HepG2 (cell line): ENCODE results near the gene UNC13D. TPM values are rescaled to one million over a fixed set of nuclear protein-coding genes. Genes with fewer than 3 reads are reported as not detected.

Source experiments
- ATAC-seq: fragments of 200-7000 bp; cut with Tn5 transposase; 3 replicates; pipeline ENCODE4 v1.9.1; 2020; ENCODE audit warnings: mild to moderate bottlenecking, moderate library complexity
- BruUV-seq: library from RNA; stranded (reverse); fragments of 400-500 nt; replicated peaks from 2 replicates; lab custom pipeline; 2021; lab: Mats Ljungman, UMichigan
- CTCF ChIA-PET: fragments of 300-600 bp; formaldehyde crosslinking; extraction: SDS; loops from one replicate; lab custom pipeline; 2021; ENCODE audit warnings: low total read pairs, inconsistent platforms, low intra/inter-chr PET ratio; lab: Yijun Ruan, JAX
- POLR2A ChIA-PET: fragments of 350-600 bp; sonication (Branson Sonifier 250); formaldehyde crosslinking; loops from one replicate; lab custom pipeline; 2020; ENCODE audit warnings: antibody characterized with exemption, inconsistent platforms; lab: Yijun Ruan, JAX
- DNase-seq: peaks from one replicate; pipeline ENCODE4 v3.0.0-alpha.2; 2015; ENCODE audit warnings: low spot score
- FAIRE-seq: peaks from 3 replicates; lab custom pipeline; 2011; peaks lifted over from hg19 to GRCh38; lab: Jason Lieb, UNC
- H2AFZ ChIP-seq: one replicate; pipeline ENCODE4 v1.6.1; 2011; ENCODE audit warnings: low read length, inconsistent platforms
- H3K27ac ChIP-seq: fragments of 300-600 bp; 3 replicates; pipeline ENCODE4 v1.8.0; 2011; ENCODE audit warnings: mixed run types, mild to moderate bottlenecking, mixed read lengths, low read length, inconsistent platforms; ENCODE audit not compliant: insufficient read depth; ENCODE audit errors: extremely low read length
- H3K27me3 ChIP-seq, 2 experiments: fragments of 200-600 bp in 1 of 2; 2 replicates in 1 of 2; 3 replicates in 1 of 2; pipeline versions ENCODE4 v1.6.0 to v1.8.0; 2011; ENCODE audit warnings: low read length in 2 of 2, mild to moderate bottlenecking in 2 of 2, moderate library complexity in 2 of 2, inconsistent platforms in 1 of 2; ENCODE audit not compliant: insufficient read depth in 2 of 2, control insufficient read depth in 1 of 2
- H3K36me3 ChIP-seq, 2 experiments: fragments of 200-600 bp in 1 of 2; replicated peaks in 1 of 2; 2 replicates in 1 of 2; 3 replicates in 1 of 2; pipeline versions ENCODE4 v1.5.1 to v1.8.0; 2011; ENCODE audit warnings: low read length in 2 of 2, inconsistent platforms in 1 of 2; ENCODE audit not compliant: insufficient read depth in 2 of 2, control insufficient read depth in 1 of 2
- H3K4me1 ChIP-seq: 2 replicates; pipeline ENCODE4 v1.5.1; 2012; ENCODE audit warnings: low read length, inconsistent platforms; ENCODE audit not compliant: insufficient read depth
- H3K4me2 ChIP-seq: 2 replicates; pipeline ENCODE4 v1.6.0; 2011; ENCODE audit warnings: low read depth, low read length, inconsistent platforms
- H3K4me3 ChIP-seq, 3 experiments: fragments of 200-600 bp in 1 of 3; sonication (generic), shearing (Covaris generic) in 1 of 3; replicated peaks in 1 of 3; 2 replicates each; pipeline ENCODE4 v1.5.1; 2011 to 2016; ENCODE audit warnings: low read length in 3 of 3, inconsistent platforms in 2 of 3, low read depth in 2 of 3, mild to moderate bottlenecking in 2 of 3, control low read depth in 1 of 3, mixed read lengths in 1 of 3; ENCODE audit not compliant: insufficient read depth in 1 of 3
- H3K79me2 ChIP-seq: one replicate; pipeline ENCODE4 v1.6.1; 2011; ENCODE audit warnings: low read length, inconsistent platforms; ENCODE audit not compliant: insufficient read depth
- H3K9ac ChIP-seq: 2 replicates; pipeline ENCODE4 v1.6.0; 2011; ENCODE audit warnings: mild to moderate bottlenecking, low read depth, low read length, inconsistent platforms; ENCODE audit not compliant: insufficient read depth
- H3K9me3 ChIP-seq: 2 replicates; pipeline ENCODE4 v1.5.1; 2012; ENCODE audit warnings: mild to moderate bottlenecking, low read length
- H4K20me1 ChIP-seq: 2 replicates; pipeline ENCODE4 v1.6.0; 2011; ENCODE audit warnings: inconsistent platforms, mild to moderate bottlenecking, low read length, moderate library complexity; ENCODE audit not compliant: insufficient read depth
- AGO2 ChIP-seq: fragments of 200-400 bp; formaldehyde crosslinking; optimal IDR thresholded peaks from 2 replicates; pipeline ENCODE3; 2017; ENCODE audit warnings: mild to moderate bottlenecking, low read depth, low read length, moderate library complexity
- AHR ChIP-seq: IDR thresholded peaks from 2 replicates; pipeline ENCODE4 v1.6.1; 2018; ENCODE audit warnings: missing genetic modification reagents, missing compliant biosample characterization
- ELK4 ChIP-seq: sonication (generic); formaldehyde crosslinking; IDR thresholded peaks from 2 replicates; pipeline ENCODE4 v1.9.0; 2021; ENCODE audit warnings: missing genetic modification reagents, borderline replicate concordance
- GLMP ChIP-seq: sonication (generic); formaldehyde crosslinking; IDR thresholded peaks from 2 replicates; pipeline ENCODE4 v1.9.0; 2021; ENCODE audit warnings: missing genetic modification reagents, mild to moderate bottlenecking, borderline replicate concordance
- HIVEP1 ChIP-seq: sonication (generic); formaldehyde crosslinking; IDR thresholded peaks from 2 replicates; pipeline ENCODE4 v1.4.0; 2020; ENCODE audit warnings: mild to moderate bottlenecking, missing genetic modification reagents
- NONO ChIP-seq, 2 experiments: fragments of 450-650 bp in 1 of 2; sonication (generic) in 1 of 2; formaldehyde crosslinking in 1 of 2; IDR thresholded peaks in 1 of 2; conservative IDR thresholded peaks in 1 of 2; 2 replicates each; pipeline versions ENCODE4 v1.6.1 to v1.8.0; 2017 to 2022; ENCODE audit warnings: mild to moderate bottlenecking in 1 of 2, missing genetic modification reagents in 1 of 2, moderate library complexity in 1 of 2
- PAF1 ChIP-seq: IDR thresholded peaks from 2 replicates; pipeline ENCODE4 v1.6.1; 2016; ENCODE audit warnings: missing genetic modification reagents, missing compliant biosample characterization
- PBX3 ChIP-seq: sonication (generic); formaldehyde crosslinking; IDR thresholded peaks from 2 replicates; pipeline ENCODE4 v1.8.1; 2023; ENCODE audit warnings: missing genetic modification reagents, inconsistent platforms, borderline replicate concordance
- POLR2G ChIP-seq: fragments of 200-400 bp; formaldehyde crosslinking; IDR thresholded peaks from 2 replicates; pipeline ENCODE4 v1.6.1; 2018; ENCODE audit warnings: mild to moderate bottlenecking, low read depth, low read length, moderate library complexity
- ZFP37 ChIP-seq: sonication (generic); formaldehyde crosslinking; IDR thresholded peaks from 2 replicates; pipeline ENCODE4 v1.4.0; 2020; ENCODE audit warnings: missing genetic modification reagents, borderline replicate concordance
- ZNF101 ChIP-seq: sonication (generic); formaldehyde crosslinking; IDR thresholded peaks from 2 replicates; pipeline ENCODE4 v1.4.0; 2020; ENCODE audit warnings: mild to moderate bottlenecking, low read depth, missing genetic modification reagents, borderline replicate concordance
- ZNF292 ChIP-seq: sonication (generic); formaldehyde crosslinking; IDR thresholded peaks from 2 replicates; pipeline ENCODE4 v1.8.1; 2022; ENCODE audit warnings: mild to moderate bottlenecking, low read depth, missing genetic modification reagents, borderline replicate concordance
- WGBS: methylation state at CpG from one replicate; pipeline ENCODE4 v1.1.6; 2017; ENCODE audit warnings: low lambda C conversion rate; 5-methylcytosine and 5-hydroxymethylcytosine counted together
- in situ Hi-C: cut with HindIII; loops from 2 replicates; pipeline ENCODE4 v1.10.0; 2017; ENCODE audit warnings: low pct_unique_long_range_greater_than_20kb; ENCODE audit not compliant: extremely low pct_ligation_motif_present
- intact Hi-C: fragments of 100-400 bp; cut with micrococcal nuclease; formaldehyde crosslinking; loops from one replicate; pipeline ENCODE4 v1.10.0; 2022; ENCODE audit not compliant: unreplicated experiment
- polyA plus RNA-seq, 8 experiments: library from polyadenylated mRNA; depleted of rRNA in 3 of 8; stranded (reverse) in 7 of 8; unstranded in 1 of 8; fragments of >200 nt; fragmentation: Illumina TruSeq in 4 of 8; extraction: Trizol in 4 of 8; gene quantifications; 2 replicates each; pipeline versions ENCODE4 v1.2.1 to v1.2.3, GENCODE V29; 2011 to 2016; ENCODE audit warnings: low read depth in 4 of 8, missing spikeins in 1 of 8, mixed read lengths in 1 of 8; ENCODE audit not compliant: insufficient read depth in 1 of 8
- total RNA-seq, 5 experiments: library from RNA; depleted of rRNA; stranded (reverse); fragments of >200 nt; fragmentation: Illumina TruSeq; extraction: Trizol; gene quantifications; 2 replicates each; pipeline ENCODE4 v1.2.3, GENCODE V29; 2016; ENCODE audit warnings: low read depth in 1 of 5

UNC13D gene
- total and polyA plus RNA-seq, 2 of the 13 experiments (the other 11 are each of a cell fraction or from before 2014, with no cell fraction given): 29.7 to 42.7 TPM

GRCh38 chr17:75889454-75889853 is 45.2 kb upstream of the UNC13D start:
- DNase-seq (no peak), FAIRE-seq (no peak), ATAC-seq (no peak)
- Histone ChIP-seq H2AFZ (no peak overlapping the region), H3K9ac (no peak overlapping the region), H3K9me3 (no peaks in the 10 kb centered on the region), H4K20me1 (no peaks in the 10 kb centered on the region), H3K27me3 (no peaks in the 10 kb centered on the region), H3K4me3 (no peak overlapping the region), H3K27ac (no peak overlapping the region), H3K36me3 (no peaks in the 10 kb centered on the region), H3K79me2 (no peaks in the 10 kb centered on the region), H3K4me2 (no peak overlapping the region), H3K4me1 (peaks cover 44% of the 10 kb centered on the region)
- TF ChIP-seq GLMP (CRISPR knock-in tag) (no peak), HIVEP1 (CRISPR knock-in tag) (peak; percentile 31; the same call in 1 of the 2 replicates), PBX3 (CRISPR knock-in tag) (no peak)
- TSS peak; percentile 42 for BruUV-seq
- ChIA-PET POLR2A (interaction anchor here (1.8 to 12.9 kb wide), 5 partner anchors 9 to 89 kb away, joined by 5 to 423 read pairs (median 55); partner anchors contain the start of genes ACOX1, MRPL38, TEN1 and TRIM47), CTCF (no interaction called here)
- 92% methylated on average over 6 of the region's 6 CpGs for WGBS
- in situ Hi-C loops: no loop called here
- intact Hi-C loops: no loop called here

GRCh38 chr17:75888484-75888883 is 44.3 kb upstream of the UNC13D start:
- Histone ChIP-seq H3K27me3 (no peaks in the 10 kb centered on the region), H3K27ac (no peak overlapping the region), H2AFZ (no peak overlapping the region), H3K9me3 (no peaks in the 10 kb centered on the region), H3K36me3 (no peaks in the 10 kb centered on the region), H3K9ac (no peak overlapping the region), H3K79me2 (no peaks in the 10 kb centered on the region), H3K4me3 (no peak overlapping the region), H4K20me1 (no peaks in the 10 kb centered on the region), H3K4me1 (peaks cover 35% of the 10 kb centered on the region), H3K4me2 (no peak overlapping the region)
- in situ Hi-C loops: no loop called here
- intact Hi-C loops: no loop called here
- ChIA-PET CTCF (no interaction called here), POLR2A (interaction anchor here (10.6 to 12.9 kb wide), 2 partner anchors 8 to 17 kb away, joined by 116 to 423 read pairs; partner anchors contain the start of gene TRIM47)
- TF ChIP-seq POLR2G (peak; percentile 38; the same call in 1 of the 2 replicates), HIVEP1 (CRISPR knock-in tag) (no peak), ZNF292 (CRISPR knock-in tag) (no peak), AHR (CRISPR knock-in tag) (peak; percentile 27; the same call in 1 of the 2 replicates), AGO2 (peak; percentile 90), ZFP37 (no peak), ZNF101 (CRISPR knock-in tag) (no peak), PAF1 (CRISPR knock-in tag) (peak; percentile 63; the same call in 1 of the 2 replicates), ELK4 (no peak), NONO (IDR thresholded peaks at IDR 0.05) (no peak), NONO (CRISPR knock-in tag; conservative IDR thresholded peaks at IDR 0.05) (0 out of 2 replicates have a peak, but pooled peaks have one; percentile 31)
- FAIRE-seq (no peak), ATAC-seq (no peak), DNase-seq (no peak)
- no TSS peak for BruUV-seq
- WGBS: 93% methylated on average over 6 of the region's 6 CpGs
